Activated CD4-positive, alpha-beta T cell treated with anti-CD3 and anti-CD28 coated beads, Interleukin-2, amount 50 U/mL, for 24 hours (primary cell): Measurements from ENCODE around the gene C2CD3.

Experiments used
- DNase-seq, 2 donors: peaks; one replicate each; pipeline ENCODE4 v3.0.0-alpha.2; 2020; ENCODE audit warnings: low read depth in 1 of 2, low spot score in 1 of 2

Gene C2CD3, protein sequence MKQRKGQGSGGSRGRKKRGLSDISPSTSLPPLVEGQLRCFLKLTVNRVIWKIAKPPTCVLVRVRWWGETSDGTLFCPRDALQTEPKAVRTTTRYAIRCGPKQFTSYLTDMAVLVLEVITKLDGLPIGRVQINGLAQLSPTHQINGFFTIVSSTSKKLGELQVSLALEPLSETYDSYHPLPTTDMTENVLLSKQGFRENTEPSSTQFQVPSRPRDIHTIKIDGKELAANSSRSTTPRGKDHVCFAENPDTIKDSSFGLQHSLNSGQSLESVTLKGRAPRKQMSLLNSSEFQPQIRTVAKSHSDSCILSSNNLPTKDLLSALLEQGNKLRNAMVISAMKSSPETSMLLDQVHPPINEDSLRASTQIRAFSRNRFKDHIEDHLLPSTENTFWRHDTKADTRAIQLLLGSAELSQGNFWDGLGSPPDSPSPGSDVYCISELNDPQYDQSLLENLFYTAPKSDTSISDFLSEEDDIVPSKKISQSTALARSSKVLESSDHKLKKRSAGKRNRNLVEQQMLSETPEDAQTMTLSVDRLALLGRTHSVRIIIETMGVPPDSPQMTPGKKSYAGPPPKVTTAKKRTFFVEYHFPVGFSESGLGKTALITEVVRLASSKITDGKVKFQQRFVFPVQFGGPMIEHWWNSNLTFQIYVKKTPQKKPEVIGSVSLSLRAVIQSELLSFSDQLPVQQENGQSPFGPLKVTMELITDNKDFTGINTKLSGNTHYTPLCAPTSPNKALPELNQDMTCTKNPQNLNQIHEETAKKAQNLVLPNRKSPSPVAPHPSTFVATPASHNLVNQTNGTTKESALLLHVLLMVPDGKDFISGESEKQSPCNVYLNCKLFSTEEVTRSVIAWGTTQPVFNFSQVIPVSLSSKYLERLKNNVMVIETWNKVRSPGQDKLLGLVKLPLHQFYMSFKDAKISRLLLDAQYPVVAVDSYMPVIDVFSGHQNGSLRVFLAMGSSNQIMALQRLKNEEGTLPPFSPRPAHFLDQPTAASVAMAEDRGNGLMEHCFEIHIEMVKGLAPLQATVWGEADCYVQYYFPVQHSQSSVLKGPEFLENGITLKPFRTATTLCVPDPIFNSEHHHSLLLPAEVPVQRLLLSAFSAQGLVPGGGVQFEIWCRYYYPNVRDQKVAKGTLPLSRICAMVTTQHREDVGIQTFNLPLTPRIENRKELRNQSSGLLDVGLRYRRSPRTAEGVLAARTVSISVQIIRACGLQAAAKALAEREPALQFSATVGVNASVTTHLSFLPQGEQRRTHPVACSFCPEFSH (N-terminal part only)

DNA sequence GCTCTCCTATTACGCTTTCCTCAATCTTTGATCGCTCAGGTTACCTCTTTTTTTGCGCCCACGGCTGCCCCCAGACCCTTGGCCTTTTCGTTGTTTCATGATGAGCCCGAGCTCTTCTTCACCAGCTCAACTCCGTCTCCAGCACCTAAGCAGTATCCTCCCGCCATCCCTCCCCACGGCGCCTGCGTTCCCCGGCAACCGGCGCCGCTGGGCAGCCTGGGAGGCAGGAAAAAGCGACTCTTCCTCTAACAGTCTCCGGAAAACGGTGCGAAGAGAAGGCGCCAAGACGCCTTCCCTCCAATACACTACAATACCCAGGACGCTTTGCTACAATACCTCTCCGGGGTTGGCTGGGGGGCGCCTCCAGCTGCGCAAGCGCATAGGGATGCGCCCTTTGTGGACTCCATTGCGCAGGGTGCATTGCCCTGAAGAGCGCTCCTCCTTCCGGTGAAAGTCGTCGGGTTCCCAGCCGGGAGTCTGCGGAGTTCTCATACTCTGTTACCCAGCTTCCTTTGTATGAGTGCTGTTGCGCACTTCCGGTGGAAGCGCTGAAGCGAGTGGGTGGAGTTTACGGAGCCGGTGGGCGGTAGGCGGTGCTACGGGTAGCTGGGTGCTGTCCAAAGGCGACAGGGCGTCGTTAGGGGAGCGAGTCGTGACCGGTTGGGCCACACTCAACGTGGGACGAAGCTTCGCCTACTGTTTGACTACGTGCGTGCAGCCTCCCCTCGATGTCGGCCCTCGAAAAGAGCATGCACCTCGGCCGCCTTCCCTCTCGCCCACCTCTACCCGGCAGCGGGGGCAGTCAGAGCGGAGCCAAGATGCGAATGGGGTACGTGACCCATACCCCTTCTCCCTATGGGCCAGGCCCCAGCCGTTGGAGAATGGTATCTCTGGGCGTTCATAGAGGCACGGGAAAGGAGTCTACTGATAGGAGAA, at the start of gene C2CD3, which contains the start of gene PPME1:
Gene C2CD3 (minus strand): TSS at position 309 of the 936 bp plus-strand sequence. CDS start 210 bp downstream, at position 99.
Gene PPME1 (plus strand): TSS at position 596 of the 936 bp plus-strand sequence. CDS start 133 bp downstream, at position 729.
- DNase-seq = peak; percentile 92 to 98

DNA sequence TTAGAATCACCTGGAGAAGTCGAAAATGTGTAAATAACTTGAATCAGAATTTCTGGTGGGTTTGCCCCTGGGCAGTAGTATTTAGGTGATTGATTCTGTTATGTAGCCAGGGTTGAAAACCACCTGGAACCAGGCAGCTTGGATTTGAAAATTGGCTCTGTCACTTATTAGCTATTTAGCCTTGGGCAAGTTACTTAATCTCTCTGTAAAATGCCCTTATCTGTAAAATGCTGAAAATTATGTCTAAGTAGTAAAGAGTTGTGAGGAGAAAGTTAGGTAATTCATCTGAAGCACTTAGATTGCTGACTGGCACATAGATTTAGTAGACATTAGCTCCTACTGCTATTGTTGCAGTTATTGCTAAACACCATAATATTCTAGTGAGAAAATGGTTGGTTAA, 49.6 kb upstream of the C2CD3 start:
- DNase-seq = no peak

DNA sequence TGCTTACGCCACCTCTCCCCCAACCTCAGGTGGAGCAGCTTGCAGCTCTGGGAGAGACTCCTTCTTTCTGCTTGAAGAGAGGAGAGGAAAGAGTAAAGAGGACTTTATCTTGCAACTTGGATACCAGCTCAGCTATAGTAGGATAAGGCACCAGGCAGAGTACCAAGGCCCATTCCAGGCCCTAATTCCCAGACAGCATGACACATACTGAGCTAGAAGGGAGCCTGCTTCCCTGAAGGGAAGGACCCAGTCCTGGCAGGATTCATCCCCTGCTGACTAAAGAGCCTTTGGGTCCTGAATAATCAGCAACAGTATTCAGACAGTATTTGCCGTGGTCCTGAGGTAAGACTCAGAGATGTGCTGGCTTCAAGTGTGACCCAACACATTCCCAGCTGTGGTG, 41.7 kb upstream of the C2CD3 start:
- DNase-seq = no peak

DNA sequence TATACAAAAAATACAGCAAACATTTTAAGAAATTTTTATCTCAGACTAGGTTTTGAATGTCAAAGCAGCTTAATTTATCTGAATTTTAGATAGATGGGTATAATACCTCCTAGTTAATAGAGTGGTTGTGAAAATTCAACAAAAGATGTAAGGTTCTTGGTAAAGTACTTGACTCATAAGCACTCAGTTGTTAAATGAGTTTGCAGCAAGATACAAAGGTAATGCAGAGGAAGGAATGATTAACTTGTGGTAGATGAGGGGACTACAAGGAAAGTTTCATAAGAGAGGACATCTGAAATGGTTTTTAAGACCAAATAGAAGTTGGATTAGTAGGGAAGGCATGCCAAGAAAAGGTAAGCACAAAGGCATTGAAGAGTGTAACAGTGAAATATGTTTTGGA, 37.7 kb upstream of the C2CD3 start:
- no peak for DNase-seq

DNA sequence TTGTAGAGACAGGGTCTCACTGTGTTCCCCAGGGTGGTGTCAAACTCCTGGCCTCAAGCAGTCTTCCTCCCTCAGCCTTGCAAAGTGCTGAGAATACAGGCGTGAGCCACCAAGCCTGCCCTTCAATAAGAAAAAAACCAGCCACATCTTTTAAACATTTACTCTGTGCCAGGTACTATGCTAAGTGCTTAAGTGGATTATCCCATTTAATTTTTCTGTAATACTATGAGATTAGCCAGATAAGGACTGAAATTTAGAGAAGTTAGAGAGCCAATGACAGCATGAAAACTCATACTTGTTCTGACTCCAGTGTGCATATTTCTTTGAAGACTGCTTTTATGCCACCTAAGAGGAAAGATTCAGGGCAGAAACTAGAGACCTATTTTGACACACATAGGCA, 35.9 kb upstream of the C2CD3 start:
- DNase-seq = no peak

DNA sequence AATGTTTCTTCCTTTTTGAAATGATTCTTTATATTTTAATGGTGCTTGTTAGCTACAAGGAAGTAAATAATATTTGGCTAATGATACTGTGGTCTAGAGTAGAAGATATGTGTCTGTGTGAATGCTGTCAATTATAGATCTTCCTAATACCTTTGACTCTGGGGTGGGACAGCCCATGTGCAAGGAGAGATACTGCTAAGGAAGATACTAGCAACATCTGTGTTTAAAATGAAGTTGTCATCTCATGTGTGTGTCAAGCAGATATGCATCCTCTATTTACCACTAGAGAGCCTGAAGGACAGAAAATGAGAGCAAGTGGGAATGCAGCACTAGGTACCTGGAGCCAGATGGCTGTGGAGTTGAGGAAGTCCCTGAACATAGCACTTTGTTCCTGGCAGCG, 34.4 kb upstream of the C2CD3 start:
- no peak for DNase-seq

DNA sequence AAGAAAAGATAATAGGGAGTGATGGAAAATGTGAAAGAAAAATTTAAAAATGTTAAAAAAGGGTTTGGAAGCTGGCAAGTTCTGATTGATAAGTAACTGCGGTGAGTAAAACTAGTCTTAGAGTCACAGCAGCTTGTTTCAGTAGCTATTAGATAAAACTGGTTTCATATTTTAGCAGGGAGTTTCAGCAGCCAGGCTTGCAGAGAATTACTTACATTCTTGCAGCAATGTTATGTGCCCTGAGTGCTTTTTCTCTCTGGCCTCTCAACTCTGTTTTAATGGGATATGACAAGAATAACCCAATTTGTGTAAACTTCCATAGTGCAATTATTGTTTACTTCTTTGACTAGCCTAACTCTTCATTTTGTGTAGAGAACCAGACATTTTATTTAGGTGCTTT, 33.9 kb upstream of the C2CD3 start:
- no peak for DNase-seq

DNA sequence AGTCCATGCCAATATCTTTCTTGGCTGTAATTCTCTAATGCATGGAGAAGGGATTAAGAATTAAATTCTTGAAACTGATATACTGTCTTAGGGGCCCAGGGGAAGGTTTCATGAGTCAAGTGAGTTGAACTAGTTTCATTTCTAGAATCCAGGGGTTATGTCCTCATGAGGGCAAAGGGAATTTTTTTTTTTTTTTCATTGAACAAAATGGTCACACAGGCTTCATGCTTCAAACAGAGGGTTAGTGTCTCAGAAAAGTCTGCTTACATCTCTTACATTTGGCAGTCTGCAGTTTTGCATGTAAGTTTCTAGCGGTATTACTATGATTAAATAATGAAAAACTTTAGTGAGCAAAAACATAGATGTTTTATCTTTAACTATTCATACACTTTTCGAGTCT, 33.2 kb upstream of the C2CD3 start:
- no peak for DNase-seq

DNA sequence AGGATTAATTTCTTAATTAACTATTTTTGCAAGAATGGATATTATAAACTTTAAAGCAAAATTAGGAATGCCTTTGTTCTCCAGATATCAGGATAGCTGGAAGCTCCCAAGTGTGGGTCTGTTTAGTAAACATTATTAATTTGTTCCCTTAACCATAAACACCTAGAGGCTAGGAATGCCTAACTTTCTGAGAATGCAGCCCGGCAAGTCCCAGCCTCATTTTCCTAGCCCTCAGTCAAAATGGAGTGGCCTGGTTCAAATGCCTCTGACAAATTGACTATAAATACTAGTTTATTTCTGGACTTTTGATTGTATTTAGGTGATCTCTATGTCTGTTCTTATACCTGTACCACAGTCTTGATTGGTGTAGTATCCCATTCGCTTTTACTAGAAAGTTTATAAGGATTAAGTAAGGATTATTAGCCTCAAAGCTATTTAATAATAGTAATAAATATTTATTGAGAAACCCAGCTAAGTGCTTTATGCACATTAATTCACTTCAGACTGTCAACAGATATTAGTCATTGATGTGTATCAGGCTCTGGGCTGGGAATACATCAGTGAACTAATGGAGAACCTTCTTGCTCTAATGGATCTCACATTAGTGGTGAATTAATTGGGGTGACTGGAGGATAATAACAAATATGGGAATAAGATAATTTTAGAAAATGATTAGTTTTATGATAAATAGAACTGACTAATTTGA, 26.1 kb upstream of the C2CD3 start:
- DNase-seq = no peak

DNA sequence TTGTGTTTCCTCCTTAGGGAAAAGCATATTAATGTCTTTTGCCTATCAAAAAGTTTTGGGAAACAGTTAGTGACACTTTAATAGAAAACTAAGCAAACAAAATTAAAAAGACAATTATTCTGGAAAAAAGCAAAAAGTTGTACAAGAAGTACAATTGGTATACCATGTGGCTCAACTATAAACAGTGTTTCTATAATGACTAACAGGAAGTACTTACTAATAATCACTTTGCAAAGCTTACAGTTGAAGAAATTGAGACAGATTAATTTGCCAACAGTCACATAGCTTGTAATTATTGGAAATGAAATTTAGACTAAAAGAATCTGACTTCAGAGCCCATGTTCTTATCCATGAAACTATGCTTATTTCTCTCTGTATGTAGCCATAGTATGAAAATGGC, 25.0 kb upstream of the C2CD3 start:
- DNase-seq = no peak

DNA sequence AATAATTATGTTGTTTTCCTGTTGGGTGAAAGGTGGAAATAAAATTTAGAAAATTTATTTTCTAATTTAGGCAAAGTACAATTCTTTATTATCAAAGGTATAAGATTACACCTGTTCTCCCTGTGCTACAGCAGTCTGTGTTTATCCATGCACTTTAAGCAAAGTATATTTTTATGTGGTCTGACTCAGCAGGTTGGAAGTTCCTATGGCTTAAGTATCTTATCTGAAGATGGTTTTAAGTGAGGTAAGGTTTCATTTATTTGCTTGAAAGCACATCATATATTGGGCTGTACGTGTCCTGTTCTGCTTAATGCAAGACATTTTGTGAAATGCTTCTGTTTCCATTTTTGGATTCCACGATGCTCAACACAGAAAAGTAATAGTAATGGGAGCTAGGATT, 14.9 kb upstream of the C2CD3 start:
- no peak for DNase-seq

DNA sequence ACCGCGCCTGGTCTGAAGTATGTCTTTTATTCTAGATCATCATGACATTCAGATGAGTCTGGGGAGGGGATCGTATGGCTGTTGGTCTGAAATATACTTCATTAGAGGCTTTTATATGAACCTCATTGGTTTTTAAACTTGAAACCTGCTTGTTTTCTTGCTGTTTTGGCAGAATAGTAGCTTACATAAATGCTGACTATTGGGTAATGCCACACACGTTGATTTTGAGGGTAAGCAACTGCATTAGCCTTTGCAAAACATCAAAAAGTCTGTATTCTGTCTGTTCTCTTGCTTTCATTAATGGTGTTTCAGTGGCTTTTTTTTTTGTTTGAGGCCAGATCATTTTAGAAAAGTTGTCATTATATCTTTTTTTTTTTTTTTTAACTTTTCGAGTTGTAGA, 14.5 kb upstream of the C2CD3 start:
- no peak for DNase-seq

DNA sequence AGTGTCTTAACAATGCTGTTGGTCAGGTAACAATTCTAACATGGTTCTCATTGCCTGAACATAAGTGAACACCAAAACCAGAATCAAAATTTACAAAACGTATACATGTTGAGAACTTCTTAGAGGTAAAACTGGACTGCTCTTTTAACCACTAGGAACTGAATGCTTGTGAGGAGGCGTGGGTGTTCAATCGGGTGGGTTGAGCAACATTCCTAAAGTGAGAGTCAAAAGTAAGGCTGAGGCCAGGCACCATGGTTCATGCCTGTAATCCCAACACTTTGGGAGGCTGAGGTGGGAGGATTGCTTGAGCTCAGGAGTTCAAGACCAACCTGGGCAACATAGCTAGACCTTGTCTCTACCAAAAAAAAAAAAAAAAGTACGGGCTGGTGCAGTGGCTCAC, 11.8 kb upstream of the C2CD3 start:
- no peak for DNase-seq

DNA sequence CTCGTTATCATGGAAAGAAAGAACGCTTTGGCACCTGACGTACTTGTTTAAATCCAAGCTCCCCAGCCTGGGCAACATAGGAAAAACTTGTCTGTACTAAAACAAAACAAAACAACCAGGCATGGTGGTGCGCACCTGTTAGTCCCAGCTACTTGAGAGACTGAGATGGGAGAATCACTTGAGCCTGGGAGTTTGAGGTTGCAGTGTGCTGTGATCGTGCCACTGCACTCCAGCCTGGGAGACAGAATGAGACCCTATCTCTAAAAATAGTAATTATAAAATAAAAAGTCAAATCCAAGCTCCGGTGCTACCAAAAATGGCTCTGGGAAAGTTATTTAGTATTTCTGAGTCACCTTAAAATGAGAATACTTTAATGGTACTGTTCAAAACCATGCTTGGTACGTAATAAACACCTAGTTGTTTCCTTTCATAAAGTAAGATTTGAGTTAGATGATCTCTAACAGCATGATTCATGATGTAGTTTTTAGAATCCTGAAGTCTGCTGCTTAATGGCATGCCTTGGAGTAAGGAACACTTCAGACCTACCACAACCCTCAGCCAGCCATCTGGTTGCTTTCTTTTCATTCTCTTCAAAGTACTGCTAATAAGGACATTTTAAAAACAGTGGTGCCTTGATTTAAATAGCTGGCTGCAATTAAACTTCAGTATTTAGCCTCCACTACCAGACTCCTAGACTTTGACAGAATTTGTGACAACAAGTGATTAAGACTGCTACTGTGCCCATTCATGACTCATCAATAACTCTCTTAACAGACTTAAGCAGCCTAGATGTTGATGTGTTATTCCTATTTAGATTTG, 8.6 kb upstream of the C2CD3 start:
- DNase-seq = no peak

DNA sequence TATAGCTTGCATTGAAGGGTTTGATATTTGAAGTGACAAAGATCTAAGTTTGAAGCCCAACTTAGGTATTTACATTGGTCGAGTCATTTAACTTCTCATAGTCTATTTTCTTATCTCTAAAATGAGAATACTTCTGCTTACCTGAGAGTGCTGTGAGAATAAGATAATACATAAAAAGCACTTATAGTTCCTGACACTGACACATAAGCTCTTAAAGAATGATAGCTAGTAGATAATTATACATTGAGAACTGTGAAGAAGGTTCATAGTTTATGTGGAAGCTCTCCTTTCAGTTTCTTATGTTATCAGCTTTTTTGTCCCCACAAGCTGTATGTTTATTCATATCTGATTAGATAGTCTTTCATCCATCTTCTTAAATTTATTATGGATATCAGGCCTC, 5.1 kb upstream of the C2CD3 start:
- no peak for DNase-seq

DNA sequence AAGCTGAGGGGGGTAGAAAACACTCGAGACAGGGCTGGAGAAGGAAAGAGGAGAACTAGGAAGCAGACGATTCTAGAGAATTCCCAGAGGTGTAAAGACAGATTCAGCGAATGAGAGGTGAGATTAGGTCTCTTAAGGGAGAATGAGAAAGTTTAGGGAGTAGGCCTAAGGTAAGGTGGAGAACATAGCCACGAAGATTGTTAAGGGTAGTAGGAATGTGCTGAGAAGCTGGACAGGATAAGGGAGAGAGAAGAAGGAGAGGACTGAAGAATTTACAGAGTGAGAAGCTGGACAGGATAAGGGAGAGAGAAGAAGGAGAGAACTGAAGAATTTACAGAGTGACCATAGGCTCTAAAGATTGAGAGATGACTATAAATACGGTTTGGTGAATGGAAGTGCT, 1.2 kb upstream of the C2CD3 start:
- DNase-seq = no peak

DNA sequence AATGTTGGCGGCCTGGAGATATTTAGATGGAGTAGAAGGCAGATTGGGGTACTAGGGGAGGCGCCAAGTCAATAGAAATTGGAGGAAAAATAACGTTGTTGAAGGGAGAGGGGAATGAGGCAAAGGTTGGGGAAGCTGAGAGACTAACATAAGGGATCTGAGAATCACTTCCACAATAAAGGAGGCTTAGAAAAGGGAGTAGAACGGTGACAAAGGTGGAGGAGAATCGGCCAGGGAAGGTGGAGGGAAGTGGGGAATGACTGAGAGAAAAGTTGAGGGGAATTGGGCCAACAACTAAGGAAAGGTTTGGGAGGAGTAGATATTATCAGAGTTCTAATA, 797 bp upstream of the C2CD3 start:
- DNase-seq = no peak

DNA sequence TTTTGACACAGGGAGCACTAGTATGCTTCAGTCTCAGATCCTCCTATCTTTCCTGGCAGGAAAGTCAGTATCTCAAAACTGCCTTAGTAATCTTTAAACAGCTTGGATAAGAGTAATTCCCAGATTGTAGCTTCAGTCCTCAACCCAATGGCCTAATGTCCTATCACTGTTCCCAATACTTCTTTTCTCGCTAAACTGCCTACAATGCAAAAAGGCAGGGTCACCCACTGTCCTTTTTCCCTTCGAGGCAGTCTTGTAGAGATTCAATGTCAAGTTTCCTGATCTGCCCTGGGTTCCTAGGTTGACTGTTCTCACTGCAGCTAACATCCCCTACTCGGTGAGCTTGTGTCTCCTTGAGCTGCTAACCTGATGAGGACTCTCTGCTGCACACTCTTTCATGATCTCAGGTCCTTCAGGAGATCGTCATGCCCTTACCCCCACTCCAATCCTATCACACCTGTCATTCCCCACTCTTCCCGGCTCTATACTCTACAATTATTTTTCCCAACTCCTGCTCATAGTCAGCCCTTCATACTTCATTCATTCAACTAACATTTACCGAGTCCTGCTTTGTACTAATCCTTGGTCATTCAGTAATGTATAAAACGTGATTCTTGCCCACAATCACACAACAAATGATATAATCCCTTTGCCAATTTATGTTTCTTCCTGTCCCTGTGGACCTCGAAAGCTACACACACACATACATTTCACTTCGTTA, 904 bp downstream of the C2CD3 start:
- DNase-seq = no peak
